Esophagus squamous epithelium (tissue), 4 donors: ENCODE data around the gene GIT1.

Source experiments
- POLR2A ChIP-seq, 4 donors: fragments of 450-650 bp; IDR thresholded peaks; one replicate each; pipeline ENCODE4 v1.6.1; 2017; ENCODE audit warnings: antibody characterized with exemption in 4 of 4, mild to moderate bottlenecking in 4 of 4, moderate library complexity in 3 of 4
- TF ChIP-seq, protein P1 (sequence below), 6 experiments: fragments of 450-650 bp in 4 of 6; fragments of 200-600 bp in 2 of 6; sonication (generic) in 2 of 6; IDR thresholded peaks; one replicate each; pipeline ENCODE4 v1.5.1; 2016 to 2019; ENCODE audit warnings: antibody characterized with exemption in 6 of 6, mild to moderate bottlenecking in 4 of 6, moderate library complexity in 4 of 6

DNA sequence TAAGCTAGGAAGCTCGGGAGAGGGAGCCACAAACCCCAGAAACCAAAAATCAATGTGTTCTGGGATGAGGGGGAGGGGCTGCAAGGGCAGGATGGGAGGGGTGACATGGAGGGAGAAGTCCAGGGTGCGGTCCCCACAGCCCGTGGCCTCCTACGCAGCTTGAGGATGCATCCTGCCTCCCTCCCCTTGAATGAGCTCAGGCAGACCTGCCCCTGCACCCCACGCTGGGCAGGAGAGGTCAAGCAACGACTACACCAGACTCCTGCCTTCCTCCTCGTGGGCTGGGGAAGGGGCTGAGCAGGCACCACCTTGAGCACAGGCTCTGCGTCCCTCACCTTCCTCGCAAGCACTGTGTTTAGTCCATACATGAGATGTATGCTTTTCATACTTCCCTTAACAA lies 7.4 kb upstream of the GIT1 start:
- no peak for TF ChIP-seq POLR2A (IDR thresholded peaks at IDR 0.05)
- TF ChIP-seq, protein P1, sequence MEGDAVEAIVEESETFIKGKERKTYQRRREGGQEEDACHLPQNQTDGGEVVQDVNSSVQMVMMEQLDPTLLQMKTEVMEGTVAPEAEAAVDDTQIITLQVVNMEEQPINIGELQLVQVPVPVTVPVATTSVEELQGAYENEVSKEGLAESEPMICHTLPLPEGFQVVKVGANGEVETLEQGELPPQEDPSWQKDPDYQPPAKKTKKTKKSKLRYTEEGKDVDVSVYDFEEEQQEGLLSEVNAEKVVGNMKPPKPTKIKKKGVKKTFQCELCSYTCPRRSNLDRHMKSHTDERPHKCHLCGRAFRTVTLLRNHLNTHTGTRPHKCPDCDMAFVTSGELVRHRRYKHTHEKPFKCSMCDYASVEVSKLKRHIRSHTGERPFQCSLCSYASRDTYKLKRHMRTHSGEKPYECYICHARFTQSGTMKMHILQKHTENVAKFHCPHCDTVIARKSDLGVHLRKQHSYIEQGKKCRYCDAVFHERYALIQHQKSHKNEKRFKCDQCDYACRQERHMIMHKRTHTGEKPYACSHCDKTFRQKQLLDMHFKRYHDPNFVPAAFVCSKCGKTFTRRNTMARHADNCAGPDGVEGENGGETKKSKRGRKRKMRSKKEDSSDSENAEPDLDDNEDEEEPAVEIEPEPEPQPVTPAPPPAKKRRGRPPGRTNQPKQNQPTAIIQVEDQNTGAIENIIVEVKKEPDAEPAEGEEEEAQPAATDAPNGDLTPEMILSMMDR (IDR thresholded peaks at IDR 0.05): no peak
